CD4-positive, alpha-beta T cell treated with Interleukin-4 for 4 hours (primary cell): ENCODE results near the gene FERMT3.
A peak's percentile ranks its signal among the peaks of the same experiment; 100 is the strongest.

Source experiments
- DNase-seq: peaks from one replicate; pipeline ENCODE4 v3.0.0-alpha.2; 2020

Gene FERMT3

DNA sequence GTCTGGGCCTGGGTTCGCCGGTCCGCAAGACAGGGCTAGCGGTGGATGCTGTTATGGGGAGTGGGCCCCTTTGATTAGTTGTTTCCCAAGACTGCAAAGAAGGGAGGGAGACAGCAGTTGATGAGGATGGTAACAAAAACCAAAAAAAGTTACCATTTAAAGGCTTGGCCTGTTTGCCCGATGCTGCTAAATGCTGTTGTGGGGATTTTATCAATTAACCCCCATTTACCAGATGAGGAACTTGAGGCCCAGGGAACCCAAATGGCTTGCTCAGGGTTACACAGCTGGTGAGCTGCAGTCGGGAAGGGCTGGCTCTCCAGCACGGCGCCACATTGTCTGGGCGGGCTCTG lies 16.1 kb downstream of the FERMT3 start:
- no peak for DNase-seq

DNA sequence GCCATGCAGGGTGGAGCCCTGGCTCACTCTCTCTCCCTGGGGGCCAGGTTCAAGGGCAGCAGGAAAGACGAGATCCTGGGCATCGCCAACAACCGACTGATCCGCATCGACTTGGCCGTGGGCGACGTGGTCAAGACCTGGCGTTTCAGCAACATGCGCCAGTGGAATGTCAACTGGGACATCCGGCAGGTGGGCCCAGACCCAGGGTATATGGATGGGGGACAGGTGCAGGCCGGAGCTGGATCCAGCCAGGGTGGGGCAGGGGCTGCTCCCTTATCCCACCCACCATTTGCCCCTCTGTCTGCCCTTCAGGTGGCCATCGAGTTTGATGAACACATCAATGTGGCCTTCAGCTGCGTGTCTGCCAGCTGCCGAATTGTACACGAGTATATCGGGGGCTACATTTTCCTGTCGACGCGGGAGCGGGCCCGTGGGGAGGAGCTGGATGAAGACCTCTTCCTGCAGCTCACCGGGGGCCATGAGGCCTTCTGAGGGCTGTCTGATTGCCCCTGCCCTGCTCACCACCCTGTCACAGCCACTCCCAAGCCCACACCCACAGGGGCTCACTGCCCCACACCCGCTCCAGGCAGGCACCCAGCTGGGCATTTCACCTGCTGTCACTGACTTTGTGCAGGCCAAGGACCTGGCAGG lies 16.6 kb downstream of the FERMT3 start:
- no peak for DNase-seq

DNA sequence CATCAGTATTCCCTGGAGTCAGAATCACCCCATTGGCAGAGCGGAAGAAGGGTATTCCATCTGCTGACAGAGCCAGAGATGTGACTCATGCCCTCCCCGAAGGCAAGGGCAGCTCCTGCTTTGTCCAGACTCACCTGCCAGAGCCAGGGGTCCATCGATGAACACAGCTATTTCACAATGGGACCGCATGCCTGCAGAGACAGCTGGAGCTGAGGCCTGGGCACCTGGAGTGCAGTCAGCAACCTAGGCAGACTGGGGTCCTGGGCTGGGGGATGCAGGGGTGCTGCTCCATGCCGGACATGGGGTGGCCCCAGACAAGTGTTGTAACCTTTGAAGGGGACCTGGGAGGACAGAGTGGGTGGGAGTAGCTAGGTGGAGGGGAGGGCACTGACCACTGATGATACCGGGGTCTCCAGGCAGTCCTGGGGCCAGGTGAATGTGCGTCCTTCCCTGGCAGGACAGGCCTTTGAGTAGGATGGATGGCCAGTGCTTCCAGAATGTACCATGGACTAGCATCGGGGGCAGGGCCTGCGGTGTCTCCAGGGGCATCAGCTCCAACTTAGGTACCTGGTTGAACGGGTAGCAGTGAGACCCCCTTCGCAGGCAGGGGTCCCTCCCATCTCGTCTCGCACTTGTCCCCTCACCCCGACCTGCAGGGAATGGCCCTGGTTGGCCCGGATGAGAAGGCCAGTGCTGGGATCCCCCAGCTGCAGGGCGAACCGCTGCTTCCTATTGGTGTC lies 17.8 kb downstream of the FERMT3 start:
- no peak for DNase-seq

DNA sequence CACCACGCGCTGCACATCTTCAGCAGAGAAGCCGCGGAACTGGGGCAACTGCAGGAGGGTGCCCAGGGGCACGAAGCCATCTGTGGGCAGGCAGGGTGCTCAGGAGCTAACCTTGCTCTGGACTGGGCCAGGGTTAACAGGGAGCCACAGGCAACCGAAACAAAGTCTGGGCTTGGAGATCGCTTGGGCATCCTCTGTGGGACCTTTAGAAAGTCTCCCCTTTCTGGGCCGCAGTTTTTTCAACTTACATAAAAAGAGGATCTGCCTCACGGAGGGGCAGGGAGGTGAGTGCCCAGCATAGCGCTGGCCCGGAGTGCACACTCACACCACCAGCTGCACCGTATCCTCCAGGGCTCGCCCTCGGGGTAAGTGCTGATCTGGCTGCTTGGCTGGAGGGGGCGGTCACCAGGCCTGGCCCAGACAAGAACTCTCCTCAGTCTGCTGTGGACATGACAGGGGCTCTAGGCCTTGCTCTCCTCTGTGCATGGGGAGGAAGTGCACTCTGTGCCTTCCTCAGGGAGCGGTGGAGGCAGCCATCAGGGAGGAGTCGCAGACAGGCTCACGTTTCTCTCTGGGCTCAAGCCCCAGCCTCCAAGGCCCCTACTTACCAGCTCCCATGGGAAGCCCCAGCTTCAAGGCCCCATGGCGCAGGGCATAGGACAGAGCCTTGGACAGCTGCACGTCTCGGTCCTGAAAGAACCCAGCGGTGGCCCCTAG lies 18.5 kb downstream of the FERMT3 start:
- DNase-seq: no peak

DNA sequence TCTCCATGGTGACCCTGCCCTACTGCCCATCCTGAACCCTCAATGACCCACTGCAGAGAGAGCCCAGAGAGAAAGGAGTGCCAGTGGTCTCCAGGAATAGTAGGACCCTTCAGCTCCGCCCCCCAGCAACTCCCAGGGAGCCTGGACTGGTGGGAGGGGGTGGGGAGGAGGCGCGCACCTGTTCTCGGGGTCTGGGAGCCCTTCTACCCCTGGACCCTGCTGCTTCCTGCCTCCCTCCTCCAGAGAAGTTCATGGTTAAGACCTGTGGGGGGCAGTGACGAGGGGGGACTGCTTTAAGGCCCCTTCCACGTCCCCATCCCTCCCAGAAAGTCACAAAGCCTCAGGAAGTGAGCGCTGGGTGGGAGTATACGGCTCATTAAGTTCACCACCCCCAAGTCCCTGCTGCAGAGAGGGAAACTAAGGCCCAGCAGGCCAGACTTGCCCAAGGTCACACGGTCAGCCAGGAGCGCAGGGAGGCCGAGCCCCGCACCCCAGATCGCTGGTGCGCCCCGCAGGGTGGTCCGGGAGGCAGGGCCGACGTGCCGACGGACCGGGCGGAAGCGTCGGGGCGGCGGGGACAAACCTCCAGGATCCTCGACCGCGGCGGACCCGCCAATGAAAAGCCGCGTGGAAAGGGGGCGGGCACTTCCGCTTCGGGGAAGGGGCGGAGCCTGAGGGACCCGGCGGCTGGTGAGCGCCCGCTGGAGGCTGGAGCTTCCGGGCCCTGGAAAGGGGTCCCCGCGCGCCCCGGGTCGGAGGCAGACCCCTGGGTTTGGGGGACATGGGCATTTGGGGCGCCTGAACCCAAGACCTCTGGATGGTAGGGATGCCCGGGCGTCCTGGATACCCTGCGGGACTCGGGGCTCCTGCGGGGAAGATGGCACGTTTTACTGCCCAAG lies 19.3 kb downstream of the FERMT3 start, which contains the start of the genes NUDT22 and TRPT1:
NUDT22 (plus strand) TSS at position 667 of the 899 bp plus-strand sequence. CDS start 379 bp downstream, outside the sequence.
TRPT1 (minus strand) TSS at position 579 of the 899 bp plus-strand sequence; CDS start at position 253, 326 bp downstream.
- peak; percentile 78 for DNase-seq

DNA sequence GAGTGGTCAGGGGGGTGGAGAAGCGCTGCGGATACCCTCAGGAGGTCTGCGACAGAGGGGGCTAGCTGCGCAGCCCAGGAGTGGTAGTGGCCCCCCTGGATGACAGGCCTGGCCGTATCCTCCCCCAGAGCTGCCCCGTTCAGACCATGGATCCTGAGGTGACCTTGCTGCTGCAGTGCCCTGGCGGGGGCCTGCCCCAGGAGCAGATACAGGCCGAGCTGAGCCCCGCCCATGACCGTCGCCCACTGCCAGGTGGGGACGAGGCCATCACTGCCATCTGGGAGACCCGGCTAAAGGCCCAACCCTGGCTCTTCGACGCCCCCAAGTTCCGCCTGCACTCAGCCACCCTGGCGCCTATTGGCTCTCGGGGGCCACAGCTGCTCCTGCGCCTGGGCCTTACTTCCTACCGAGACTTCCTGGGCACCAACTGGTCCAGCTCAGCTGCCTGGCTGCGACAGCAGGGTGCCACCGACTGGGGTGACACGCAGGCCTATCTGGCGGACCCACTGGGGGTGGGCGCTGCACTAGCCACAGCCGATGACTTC lies 20.1 kb downstream of the FERMT3 start:
- peak; percentile 59 for DNase-seq

DNA sequence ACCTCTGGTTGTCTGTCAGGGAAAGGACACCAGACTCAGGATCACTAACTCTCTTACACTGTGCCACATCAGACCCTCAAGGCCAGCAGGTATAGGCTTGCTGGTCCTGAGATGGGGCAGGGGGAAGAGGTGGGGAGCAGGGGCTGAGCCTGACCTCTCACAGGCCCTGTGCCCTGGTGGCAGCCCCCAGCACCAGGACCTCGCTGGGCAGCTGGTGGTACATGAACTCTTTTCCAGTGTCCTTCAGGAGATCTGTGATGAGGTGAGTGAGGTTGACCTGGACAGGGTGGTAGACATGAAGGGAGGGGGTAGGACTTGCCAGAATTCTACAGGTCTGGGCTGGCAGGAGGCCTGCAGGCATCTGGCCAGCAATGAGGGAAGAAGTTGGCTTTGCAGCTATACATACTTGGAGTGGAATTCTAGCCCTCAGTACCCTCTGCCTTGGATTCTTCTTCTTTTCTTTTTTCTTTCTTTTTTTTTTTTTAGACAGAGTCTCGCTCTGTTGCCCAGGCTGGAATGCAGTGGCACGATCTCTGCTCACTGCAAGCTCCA lies 21.0 kb downstream of the FERMT3 start:
- no peak for DNase-seq

DNA sequence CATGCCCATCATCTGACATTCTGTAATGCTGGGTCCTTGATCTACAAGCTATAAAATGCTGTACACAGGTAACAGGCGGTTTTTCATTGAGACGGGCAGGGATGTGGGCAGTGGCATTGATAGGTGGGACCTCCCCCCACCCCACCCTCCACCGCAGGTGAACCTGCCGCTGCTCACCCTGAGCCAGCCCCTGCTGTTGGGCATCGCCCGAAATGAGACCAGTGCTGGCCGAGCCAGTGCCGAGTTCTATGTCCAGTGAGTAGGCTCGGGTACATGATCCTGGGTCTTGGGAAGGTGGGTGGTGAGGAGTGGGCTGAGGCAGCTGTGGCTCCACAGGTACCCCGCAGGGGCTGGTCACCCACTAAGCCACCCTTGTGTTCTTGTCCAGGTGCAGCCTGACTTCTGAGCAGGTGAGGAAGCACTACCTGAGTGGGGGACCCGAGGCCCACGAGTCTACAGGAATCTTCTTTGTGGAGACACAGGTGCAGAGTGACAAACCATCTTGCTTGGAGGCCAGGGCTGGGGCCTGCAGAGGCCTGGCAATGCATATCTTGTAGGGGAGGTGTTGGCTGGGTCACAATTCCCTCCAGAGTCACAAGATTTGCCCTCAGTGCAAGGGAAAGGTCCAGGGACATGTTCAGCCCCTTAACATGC lies 22.7 kb downstream of the FERMT3 start:
- DNase-seq: no peak

DNA sequence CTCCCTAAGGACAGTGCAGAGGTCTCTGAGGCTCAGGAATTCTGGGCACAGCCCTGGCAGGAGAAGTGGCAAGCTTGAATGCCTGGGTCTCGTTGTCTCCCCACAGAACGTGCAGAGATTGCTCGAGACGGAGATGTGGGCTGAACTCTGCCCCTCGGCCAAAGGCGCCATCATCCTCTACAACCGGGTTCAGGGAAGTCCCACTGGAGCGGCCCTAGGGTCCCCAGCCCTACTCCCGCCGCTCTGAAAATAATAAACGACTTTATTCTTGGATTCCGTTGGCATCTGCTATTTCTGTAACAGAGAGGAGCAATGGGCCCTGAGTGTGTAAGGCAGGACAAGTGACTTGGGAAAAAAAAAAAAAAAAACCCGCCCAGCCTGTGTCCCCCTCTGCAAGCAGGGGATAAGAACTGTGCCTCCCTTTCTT lies 23.2 kb downstream of the FERMT3 start:
- DNase-seq: no peak

DNA sequence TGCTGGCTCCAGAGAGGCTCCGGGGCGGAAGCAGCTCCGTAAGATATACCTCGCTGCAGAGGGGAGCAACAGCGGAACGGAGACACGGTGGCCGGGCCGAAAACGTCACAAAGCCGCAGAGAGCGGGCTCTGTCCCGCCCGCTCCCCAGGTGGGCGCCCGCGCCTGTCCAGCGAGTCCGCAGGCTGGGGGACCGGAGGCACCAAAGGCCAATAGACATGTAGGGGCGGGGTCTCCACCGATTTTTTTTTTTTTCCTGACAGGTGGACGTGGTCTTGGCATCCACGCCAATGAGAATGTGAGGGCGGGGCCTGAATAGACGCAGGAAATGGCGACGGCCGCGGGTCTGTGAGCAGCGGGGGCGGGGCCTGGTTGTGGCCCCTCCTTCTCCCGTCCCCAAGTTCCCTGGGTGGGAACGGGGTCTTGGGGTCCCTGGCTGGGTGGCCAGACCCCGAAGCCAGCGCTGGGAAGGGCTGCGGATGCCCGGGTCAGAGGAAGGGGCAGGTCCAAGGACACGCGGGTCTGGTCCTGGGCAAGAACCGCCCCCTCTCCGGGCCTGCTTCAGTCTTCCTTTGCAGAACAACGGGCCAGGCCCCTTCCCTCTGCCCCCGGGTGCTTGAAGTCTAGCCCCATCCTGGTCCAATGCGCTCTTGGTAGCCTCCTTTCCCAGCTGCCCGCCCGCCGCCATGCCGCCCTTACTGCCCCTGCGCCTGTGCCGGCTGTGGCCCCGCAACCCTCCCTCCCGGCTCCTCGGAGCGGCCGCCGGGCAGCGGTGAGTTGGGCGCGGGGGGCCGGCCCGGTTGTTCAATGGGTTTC lies 23.9 kb downstream of the FERMT3 start, which contains the start of gene DNAJC4:
DNAJC4 (plus strand) TSS at position 378 of the 814 bp plus-strand sequence; CDS start at position 685, 307 bp downstream.
- DNase-seq: peak; percentile 85

DNA sequence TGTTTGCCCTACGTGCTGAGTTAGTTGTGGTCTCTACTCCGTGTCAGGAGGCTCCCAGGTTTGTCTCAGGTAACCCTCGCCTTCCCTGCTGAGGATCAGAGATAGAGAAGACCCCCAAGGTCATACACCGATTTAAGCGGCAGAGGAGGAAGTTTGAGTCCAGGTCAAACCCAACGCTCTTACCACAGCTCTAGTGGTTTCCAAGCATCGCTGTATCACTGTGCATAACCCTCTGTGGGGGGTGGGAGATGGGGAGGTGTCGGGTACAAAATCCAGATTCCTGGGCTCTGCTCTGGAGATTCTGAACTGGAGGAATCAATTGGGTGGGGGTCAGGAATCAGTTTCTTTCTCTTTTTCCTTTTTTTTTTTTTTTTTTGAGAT lies 24.5 kb downstream of the FERMT3 start:
- no peak for DNase-seq

DNA sequence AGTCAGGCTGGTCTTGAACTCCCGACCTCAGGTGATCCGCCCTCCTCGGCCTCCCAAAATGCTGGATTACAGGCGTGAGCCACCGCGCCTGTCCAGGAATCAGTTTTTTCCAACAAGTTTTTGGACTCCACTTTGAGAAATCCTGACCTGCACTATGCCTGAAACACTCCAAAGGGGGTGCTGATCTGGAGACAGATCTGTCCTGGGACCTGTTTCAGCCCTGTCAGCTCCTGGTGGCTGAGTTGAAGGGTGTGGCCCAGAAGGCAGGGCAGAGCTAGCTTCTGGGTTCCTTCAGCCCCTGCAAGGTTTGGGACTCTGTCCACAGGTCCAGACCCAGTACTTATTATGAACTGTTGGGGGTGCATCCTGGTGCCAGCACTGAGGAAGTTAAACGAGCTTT lies 25.0 kb downstream of the FERMT3 start:
- no peak for DNase-seq

DNA sequence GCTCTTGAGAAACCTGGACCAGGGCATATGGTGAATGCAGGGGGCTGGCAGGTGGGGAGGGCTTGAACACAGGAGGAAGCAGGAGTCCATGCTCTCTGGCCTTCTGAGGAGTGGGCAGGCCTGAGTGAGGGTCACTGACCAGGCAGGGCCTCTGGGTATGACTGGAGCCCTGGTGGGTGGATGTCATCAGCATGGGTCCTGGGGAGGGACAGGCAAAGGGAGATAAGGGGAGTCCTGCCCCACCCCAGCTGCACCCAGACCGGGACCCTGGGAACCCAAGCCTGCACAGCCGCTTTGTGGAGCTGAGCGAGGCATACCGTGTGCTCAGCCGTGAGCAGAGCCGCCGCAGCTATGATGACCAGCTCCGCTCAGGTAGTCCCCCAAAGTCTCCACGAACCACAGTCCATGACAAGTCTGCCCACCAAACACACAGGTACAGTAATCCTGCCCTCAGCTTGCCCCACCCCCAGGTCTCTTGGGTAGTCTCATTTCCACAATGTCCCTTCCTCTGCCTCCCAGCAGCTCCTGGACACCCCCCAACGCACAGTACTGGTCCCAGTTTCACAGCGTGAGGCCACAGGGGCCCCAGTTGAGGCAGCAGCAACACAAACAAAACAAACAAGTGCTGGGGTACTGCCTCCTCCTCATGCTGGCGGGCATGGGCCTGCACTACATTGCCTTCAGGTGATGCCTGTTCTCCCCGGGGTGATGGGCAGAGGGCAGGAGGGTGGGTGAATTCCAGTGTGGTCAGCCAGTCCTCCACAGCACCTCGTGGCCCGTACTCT lies 25.9 kb downstream of the FERMT3 start:
- DNase-seq: no peak

DNA sequence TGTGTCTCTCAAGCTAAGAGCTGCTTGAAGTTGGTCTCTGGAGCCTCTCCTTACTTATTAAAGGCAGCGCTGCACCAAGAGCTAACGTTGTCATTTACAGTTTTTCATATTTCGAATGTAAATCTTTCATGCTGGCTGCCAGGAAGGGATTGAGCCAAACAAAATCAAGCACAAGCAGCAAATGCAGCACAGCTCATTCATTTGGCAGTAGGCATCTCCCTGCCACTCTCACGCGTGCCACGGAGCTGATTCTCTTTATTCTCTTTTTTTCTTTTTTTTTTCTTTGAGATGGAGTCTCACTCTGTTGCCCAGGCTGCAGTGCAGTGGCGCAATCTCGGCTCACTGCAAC lies 26.4 kb downstream of the FERMT3 start:
- no peak for DNase-seq

DNA sequence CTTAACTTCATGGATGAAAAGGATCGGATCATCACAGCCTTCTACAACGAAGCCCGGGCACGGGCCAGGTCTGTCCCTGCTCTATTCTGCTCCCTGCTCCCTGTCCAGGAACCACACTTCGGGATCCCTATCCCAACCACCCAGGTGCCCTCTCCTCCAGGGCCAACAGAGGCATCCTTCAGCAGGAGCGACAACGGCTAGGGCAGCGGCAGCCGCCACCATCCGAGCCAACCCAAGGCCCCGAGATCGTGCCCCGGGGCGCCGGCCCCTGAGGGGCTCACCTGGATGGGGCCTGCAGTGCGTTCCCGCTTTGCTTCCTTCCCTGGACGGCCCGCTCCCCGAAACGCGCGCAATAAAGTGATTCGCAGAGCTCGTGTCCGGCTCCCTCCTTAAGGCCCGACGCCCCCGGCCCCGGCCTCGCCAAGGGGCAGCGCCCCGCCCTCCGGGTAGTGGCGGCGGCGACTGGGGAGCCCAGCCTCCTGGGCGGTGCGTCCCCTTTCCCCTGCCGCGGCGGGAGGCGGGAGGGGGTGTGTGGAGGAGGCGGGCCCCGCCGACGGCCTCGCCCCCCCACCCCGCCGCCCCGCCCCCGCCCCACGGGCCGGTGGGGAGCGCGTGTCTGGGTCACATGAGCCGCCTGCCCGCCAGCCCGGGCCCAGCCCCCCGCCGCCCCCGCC lies 27.5 kb downstream of the FERMT3 start, which contains the start of gene VEGFB:
VEGFB (plus strand) TSS at position 672 of the 674 bp plus-strand sequence. CDS start 250 bp downstream, outside the sequence.
- peak; percentile 62 for DNase-seq

DNA sequence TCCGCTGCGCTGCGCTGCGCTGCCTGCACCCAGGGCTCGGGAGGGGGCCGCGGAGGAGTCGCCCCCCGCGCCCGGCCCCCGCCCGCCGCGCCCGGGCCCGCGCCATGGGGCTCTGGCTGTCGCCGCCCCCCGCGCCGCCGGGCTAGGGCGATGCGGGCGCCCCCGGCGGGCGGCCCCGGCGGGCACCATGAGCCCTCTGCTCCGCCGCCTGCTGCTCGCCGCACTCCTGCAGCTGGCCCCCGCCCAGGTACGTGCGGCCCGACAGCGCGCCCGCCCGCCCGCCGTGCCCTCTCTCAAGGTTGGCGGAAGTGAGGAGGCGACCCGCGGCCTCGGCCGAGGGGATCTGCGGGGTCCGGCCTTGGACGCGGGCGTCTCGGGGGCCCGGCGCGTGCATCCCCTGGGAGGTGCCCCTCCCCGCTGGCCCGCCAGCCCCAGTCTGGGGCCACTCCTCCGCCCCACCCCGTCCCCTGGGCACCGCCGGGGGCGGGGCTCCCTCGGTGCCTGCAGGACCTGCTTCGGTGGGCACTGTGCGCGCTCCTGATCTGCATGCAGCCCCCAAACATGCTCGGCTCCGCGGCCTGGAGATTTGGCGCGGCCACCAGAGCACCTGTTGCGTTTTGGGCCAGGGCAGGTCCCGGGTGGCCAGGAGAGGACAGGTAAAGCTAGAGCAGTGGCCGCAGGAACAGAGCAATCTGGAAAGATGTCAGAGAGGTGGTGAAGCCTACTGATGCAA lies 28.3 kb downstream of the FERMT3 start:
- no peak for DNase-seq

DNA sequence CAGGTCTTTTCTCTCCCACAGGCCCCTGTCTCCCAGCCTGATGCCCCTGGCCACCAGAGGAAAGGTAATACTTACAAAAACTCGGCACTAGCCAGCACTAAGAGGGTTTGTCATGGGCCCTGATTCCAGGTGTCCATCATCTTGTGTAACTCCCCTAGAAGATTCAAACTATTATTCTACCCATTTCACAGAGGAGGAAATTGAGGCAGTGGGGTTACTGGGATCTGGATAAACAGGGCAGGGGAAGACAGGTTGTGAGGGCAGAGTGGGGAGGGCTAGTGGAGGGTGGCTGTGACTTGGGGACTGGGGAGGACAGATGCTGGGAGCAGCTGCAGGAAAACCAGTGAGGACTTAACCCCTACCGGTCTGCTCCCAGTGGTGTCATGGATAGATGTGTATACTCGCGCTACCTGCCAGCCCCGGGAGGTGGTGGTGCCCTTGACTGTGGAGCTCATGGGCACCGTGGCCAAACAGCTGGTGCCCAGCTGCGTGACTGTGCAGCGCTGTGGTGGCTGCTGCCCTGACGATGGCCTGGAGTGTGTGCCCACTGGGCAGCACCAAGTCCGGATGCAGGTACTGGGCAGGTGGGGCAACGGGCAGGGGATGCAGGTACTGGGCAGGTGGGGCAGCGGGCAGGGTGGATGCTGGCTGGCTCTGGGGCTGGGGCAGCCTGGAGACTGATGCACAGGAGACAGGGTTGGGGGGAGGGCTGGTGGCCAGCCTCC lies 29.1 kb downstream of the FERMT3 start:
- DNase-seq: no peak
